Measurements from ENCODE around the gene UMAD1.

DNA sequence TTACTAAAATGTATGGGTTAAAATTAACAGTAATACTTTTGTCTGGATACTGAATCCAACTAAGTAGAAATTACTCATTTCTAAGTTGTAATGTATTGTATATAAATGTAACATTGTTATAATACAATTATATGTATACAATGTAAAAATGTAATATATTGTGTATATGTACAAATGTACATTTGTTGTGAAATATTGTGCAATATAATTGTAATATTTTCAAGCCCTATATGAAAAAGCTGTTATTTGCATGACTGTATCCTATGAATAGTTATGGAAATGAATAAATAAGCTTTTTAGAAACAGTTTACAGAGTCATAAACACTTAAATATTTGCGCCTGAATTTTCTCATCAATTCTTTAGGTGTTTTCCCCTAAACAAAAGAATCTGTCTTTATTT lies 20.3 kb upstream of the UMAD1 start:
- TF ChIP-seq, protein P1, sequence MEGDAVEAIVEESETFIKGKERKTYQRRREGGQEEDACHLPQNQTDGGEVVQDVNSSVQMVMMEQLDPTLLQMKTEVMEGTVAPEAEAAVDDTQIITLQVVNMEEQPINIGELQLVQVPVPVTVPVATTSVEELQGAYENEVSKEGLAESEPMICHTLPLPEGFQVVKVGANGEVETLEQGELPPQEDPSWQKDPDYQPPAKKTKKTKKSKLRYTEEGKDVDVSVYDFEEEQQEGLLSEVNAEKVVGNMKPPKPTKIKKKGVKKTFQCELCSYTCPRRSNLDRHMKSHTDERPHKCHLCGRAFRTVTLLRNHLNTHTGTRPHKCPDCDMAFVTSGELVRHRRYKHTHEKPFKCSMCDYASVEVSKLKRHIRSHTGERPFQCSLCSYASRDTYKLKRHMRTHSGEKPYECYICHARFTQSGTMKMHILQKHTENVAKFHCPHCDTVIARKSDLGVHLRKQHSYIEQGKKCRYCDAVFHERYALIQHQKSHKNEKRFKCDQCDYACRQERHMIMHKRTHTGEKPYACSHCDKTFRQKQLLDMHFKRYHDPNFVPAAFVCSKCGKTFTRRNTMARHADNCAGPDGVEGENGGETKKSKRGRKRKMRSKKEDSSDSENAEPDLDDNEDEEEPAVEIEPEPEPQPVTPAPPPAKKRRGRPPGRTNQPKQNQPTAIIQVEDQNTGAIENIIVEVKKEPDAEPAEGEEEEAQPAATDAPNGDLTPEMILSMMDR (IDR thresholded peaks at IDR 0.05 in 8 of 11, conservative IDR thresholded peaks at IDR 0.05 in 3 of 11): no peak
- no peak for TF ChIP-seq POLR2AphosphoS5 (IDR thresholded peaks at IDR 0.05)
